Measurements from ENCODE around the gene SOX5. TPM values are rescaled to one million over a fixed set of nuclear protein-coding genes. Genes with fewer than 3 reads are reported as not detected.

SOX5 gene
- total RNA-seq, 4 donors from 2014 or later: 13.2 to 32.4 (median 23.3) TPM

GRCh38 chr12:23750923-23751322 lies 198.5 kb downstream of the SOX5 start:
- Histone ChIP-seq H3K36me3 (no peaks in the 10 kb centered on the region), H3K9me3 (no peaks in the 10 kb centered on the region), H3K27me3 (no peaks in the 10 kb centered on the region), H3K4me1 (no peaks in the 10 kb centered on the region), H3K27ac (no peak overlapping the region), H3K4me3 (replicated peaks in 1 of 3) (no peak overlapping the region)
- TF ChIP-seq, protein P1, sequence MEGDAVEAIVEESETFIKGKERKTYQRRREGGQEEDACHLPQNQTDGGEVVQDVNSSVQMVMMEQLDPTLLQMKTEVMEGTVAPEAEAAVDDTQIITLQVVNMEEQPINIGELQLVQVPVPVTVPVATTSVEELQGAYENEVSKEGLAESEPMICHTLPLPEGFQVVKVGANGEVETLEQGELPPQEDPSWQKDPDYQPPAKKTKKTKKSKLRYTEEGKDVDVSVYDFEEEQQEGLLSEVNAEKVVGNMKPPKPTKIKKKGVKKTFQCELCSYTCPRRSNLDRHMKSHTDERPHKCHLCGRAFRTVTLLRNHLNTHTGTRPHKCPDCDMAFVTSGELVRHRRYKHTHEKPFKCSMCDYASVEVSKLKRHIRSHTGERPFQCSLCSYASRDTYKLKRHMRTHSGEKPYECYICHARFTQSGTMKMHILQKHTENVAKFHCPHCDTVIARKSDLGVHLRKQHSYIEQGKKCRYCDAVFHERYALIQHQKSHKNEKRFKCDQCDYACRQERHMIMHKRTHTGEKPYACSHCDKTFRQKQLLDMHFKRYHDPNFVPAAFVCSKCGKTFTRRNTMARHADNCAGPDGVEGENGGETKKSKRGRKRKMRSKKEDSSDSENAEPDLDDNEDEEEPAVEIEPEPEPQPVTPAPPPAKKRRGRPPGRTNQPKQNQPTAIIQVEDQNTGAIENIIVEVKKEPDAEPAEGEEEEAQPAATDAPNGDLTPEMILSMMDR (IDR thresholded peaks at IDR 0.05): no peak
- no peak for TF ChIP-seq POLR2A (IDR thresholded peaks at IDR 0.05)
- intact Hi-C loops (cut with DNase I): no loop called here
- no peak for DNase-seq
- 94 to 98% methylated on average over 3 of the region's 3 CpGs for WGBS, 2 donors

GRCh38 chr12:23744696-23745095 lies 204.8 kb downstream of the SOX5 start:
- H3K36me3 ChIP-seq: no peaks in the 10 kb centered on the region

DNA sequence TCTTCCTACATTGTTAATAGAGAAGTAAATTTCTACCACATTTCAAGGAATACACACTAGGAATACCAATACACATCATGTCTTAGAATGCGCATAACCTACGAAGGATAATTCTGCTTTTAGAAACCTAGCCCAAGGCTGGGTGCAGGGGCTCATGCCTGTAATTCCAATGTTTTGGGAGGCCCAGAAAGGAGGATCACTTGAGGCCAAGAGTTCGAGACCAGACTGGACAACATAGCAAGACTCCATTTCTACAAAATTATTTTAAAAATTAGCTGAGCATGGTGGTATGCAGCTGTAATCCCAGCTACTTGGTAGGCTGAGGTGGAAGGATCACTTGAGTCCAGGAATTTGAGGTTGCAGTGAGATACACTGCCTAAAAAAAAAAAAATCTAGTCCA lies 206.9 kb downstream of the SOX5 start:
- Histone ChIP-seq H3K27ac (no peak overlapping the region), H3K4me3 (replicated peaks in 1 of 3) (no peak overlapping the region), H3K36me3 (no peaks in the 10 kb centered on the region), H3K27me3 (no peaks in the 10 kb centered on the region), H3K4me1 (no peaks in the 10 kb centered on the region), H3K9me3 (no peaks in the 10 kb centered on the region)
- TF ChIP-seq, protein P1 (IDR thresholded peaks at IDR 0.05): no peak
- no peak for TF ChIP-seq POLR2A (IDR thresholded peaks at IDR 0.05)
- DNase-seq: no peak
- WGBS, 2 donors: 95% methylated on average over 3 of the region's 3 CpGs
- intact Hi-C loops (cut with DNase I): no loop called here

More at GRCh38 chr12:23744696-23745095, 204.8 kb downstream of the SOX5 start:
- 91 to 93% methylated on average over 3 of the region's 3 CpGs for WGBS, 2 donors
- Histone ChIP-seq H3K27me3 (no peaks in the 10 kb centered on the region), H3K9me3 (no peaks in the 10 kb centered on the region), H3K4me1 (no peaks in the 10 kb centered on the region), H3K4me3 (replicated peaks in 1 of 3) (no peak overlapping the region), H3K27ac (no peak overlapping the region)
- TF ChIP-seq, protein P1 (IDR thresholded peaks at IDR 0.05): no peak
- no peak for TF ChIP-seq POLR2A (IDR thresholded peaks at IDR 0.05)
- intact Hi-C loops (cut with DNase I): no loop called here
- no peak for DNase-seq

DNA sequence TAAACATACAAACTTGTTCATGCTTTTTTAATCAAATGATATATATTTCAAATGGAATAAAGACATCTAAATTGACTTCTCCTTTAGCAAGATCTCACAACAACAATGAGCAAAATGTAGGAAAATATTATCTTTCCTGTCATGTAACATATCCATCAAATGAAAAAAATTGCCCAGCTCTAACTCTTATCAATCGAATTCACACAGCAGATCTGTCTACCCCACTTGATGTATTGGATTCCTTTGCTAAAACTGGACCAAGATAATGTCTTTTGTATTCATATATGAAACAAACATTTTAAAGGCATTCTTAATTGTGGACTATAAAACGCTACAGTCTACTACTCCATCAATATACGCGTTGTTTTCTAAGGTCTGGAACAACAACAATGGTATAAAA lies 218.0 kb downstream of the SOX5 start:
- H3K27me3 ChIP-seq: no peaks in the 10 kb centered on the region
- H3K9me3 ChIP-seq: no peaks in the 10 kb centered on the region
- no peak overlapping the region for H3K27ac ChIP-seq
- no peaks in the 10 kb centered on the region for H3K4me1 ChIP-seq
- TF ChIP-seq, protein P1 (IDR thresholded peaks at IDR 0.05): no peak
- no peak for TF ChIP-seq POLR2A (IDR thresholded peaks at IDR 0.05)
- H3K4me3 ChIP-seq (replicated peaks in 1 of 3): no peak overlapping the region
- WGBS, 2 donors: 92 to 96% methylated on average over 4 of the region's 4 CpGs
- no peak for DNase-seq
- H3K36me3 ChIP-seq: no peaks in the 10 kb centered on the region
- intact Hi-C loops (cut with DNase I): no loop called here

- intact Hi-C loops (cut with DNase I): no loop called here
- 95% methylated on average over 3 of the region's 3 CpGs for WGBS, 2 donors
- no peak for DNase-seq
- Histone ChIP-seq H3K36me3 (no peaks in the 10 kb centered on the region), H3K27me3 (no peaks in the 10 kb centered on the region), H3K9me3 (no peaks in the 10 kb centered on the region), H3K4me3 (replicated peaks in 1 of 3) (no peak overlapping the region), H3K27ac (no peak overlapping the region), H3K4me1 (no peaks in the 10 kb centered on the region)
- no peak for TF ChIP-seq POLR2A (IDR thresholded peaks at IDR 0.05)
- TF ChIP-seq, protein P1 (IDR thresholded peaks at IDR 0.05): no peak
These were observed 218.4 kb downstream of the SOX5 start for GRCh38 chr12:23731035-23731434.
